NCI-H1694 (cell line): Measurements from ENCODE around the gene CD82.

Source experiments
- DNase-seq: peaks from one replicate; lab custom pipeline; 2025; lab: John Stamatoyannopoulos, UW

CD82 gene, protein sequence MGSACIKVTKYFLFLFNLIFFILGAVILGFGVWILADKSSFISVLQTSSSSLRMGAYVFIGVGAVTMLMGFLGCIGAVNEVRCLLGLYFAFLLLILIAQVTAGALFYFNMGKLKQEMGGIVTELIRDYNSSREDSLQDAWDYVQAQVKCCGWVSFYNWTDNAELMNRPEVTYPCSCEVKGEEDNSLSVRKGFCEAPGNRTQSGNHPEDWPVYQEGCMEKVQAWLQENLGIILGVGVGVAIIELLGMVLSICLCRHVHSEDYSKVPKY

GRCh38 chr11:44565211-44565952, at the start of gene CD82:
Gene CD82, plus strand, starts transcription at chr11:44565663. Its CDS starts 29,000 bp downstream, at chr11:44594663.
- peak; percentile 96 for DNase-seq

GRCh38 chr11:44516688-44517507, 48.6 kb upstream of the CD82 start:
- peak; percentile 29 for DNase-seq

DNA sequence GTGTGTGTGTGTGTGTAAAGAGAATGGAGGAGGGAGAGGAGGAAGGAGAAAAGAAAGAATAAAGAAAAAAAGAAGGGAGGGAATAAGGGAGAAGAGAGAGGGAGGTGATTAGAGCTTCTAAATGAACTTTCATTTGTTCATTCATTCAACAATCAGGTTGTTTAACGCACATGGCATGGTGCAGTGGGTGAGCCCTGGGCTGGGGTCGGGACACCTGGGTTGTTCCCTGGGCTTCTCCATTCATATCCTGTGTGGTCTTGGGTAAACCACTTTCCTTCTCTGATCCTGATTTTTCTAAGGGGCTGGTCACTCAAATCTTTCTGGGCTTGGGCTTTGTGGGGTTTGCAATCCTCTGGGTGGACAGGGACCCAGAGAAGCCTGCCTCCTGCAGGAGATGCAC, 47.9 kb upstream of the CD82 start:
- no peak for DNase-seq

DNA sequence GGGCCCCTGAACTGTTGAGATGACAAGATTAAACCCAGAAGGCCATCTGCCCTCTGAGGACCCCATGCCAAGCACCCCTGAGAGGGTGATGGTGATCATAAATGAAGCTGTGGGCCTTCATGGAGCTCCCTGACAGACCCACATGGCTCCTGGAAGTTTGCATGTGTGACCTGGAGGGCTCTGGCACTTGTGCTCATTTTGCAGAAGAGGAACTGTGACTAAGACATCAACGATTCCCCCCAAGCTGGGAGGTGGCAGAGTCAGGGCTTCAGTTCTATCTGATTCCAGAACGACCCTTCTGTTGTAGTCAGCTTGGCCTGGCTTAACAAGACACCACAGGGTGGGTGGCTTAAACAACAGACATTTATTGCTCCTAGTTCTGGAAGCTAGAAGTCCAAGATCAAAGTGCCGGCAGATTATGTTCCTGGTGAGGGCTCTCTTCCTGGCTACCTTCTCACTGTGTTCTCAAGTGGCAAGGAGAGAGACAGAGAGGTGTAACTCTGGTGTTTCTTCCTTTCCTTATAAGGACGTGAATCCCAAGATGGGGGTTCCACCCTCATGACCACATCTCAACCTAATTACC, 46.4 kb upstream of the CD82 start:
- DNase-seq, result no peak

DNA sequence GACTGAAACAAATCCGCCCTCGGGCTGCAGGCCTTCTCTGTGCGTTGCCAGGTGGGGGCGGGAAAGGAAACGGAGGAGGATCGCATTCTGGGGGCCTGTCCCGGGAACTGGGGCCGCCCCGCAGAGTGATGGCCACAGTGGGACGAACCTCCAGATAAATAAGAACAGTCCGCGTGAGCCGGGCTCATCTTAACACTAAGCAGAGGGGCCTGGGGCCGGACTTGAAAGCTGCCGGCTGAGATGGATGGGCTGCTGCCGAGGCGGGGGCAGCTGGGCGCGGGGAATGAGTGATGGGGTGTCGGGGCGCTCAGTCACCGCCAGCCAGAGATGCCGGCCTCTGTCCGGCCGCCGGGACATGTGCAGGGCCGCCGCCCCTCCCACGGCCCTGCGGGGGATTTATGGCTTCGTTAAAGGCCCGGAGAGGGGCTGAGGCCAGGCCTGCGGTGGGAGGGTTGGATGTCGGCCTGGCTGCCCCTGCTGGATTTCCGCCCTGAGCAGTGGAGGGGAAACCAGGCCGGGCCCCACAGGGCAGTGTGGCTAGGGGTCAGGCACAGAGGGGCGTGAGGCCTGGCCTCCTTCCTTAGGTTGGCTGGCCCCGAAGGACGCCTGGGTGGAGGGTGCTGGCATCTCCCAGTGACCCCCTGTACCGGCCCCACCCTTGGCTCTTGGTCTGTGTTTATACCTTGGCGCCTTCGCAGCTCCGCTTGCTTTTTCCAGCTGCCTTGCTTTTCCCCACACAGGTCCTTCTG, 45.3 kb upstream of the CD82 start:
- no peak for DNase-seq

DNA sequence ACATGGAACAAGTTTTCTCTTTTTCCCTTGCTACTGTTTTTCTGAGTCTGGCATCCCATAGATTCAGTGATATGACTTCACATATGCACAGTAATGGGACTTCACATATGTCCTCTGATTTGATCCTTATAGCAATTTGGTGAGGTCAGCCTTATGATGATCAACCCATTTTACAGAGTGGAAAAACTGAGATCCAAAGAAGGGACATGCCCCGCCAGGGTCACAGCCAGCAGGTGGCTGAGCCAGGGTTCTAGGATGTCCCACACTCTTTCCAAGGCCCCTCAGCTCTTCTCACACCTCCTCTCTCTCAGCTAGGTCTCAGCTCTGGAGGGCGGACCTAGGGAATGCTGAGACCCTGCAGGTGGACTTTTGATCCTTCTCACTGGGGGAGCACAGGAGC, 44.3 kb upstream of the CD82 start:
- DNase-seq, result no peak

GRCh38 chr11:44522294-44522693, 43.2 kb upstream of the CD82 start:
- no peak for DNase-seq

GRCh38 chr11:44524346-44524745, 41.1 kb upstream of the CD82 start:
- DNase-seq, result no peak

- DNase-seq, result no peak
Observed at GRCh38 chr11:44524751-44525201, 40.7 kb upstream of the CD82 start.

GRCh38 chr11:44525473-44526252, 39.8 kb upstream of the CD82 start:
- no peak for DNase-seq

GRCh38 chr11:44526438-44526837, 39.0 kb upstream of the CD82 start:
- no peak for DNase-seq

DNA sequence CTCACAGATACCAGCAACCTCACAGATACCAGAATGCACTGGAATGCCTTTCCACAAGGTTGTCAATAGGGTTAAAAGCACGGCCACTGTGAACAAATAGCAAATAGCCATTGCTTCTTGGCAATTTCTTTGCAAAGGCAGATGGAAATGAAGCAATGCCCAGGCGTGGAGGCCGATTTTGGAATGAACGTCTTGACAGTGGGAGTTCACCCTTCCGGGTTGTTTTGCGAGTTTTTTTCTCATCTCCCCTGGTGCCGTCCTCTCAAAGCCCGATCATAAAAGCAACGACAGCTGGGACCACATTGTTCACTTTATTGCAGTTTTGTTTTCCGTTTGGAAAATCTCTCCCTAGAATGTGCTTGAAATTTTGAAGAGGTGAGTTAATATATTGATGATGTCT, 38.0 kb upstream of the CD82 start:
- DNase-seq, result no peak

GRCh38 chr11:44528103-44528502, 37.4 kb upstream of the CD82 start:
- DNase-seq, result no peak

- no peak for DNase-seq
Observed at GRCh38 chr11:44528581-44528980, 36.9 kb upstream of the CD82 start.

GRCh38 chr11:44529895-44530412, 35.5 kb upstream of the CD82 start:
- DNase-seq, result no peak

DNA sequence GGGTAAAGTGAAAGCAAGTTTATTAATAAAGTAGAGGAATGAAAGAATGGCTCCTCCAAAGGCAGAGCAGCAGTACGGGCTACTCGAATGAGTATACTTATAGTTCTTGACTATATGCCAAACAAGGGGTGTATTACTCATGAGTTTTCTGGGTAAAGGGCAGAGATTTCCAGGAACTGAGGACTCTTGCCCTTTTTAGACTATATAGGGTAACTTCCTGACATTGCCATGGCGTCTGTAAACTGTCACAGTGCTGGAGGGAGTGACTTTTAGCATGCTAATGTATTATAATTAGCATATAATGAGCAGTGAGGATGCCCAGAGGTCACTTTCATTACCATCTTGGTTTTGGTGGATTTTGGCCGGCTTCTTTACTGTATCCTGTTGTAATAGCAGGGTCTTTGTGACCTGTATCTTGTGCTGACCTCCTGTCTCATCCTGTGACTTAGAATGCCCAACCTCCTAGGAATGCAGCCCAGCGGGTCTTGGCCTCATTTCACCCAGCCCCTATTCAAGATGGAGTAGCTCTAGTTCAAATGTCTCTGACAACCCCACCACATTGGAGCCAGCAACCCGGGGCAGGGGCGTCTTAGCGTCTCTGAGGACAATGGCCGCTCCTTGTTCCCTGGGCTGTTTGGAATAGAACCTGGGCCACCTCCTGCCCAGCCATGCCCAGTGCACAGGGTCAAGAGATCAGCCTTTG, 34.9 kb upstream of the CD82 start:
- no peak for DNase-seq

- no peak for DNase-seq
Observed at GRCh38 chr11:44531116-44531504, 34.4 kb upstream of the CD82 start.

- no peak for DNase-seq
Observed at GRCh38 chr11:44531636-44532035, 33.8 kb upstream of the CD82 start.

GRCh38 chr11:44532809-44533208, 32.7 kb upstream of the CD82 start:
- no peak for DNase-seq
